ENCODE results near the gene DYNC2I2. TPM values are rescaled to one million over a fixed set of nuclear protein-coding genes. Genes with fewer than 3 reads are reported as not detected.
A peak's percentile ranks its signal among the peaks of the same experiment; 100 is the strongest.
"Not testable (repeated sequence)": the region's sequence is repeated elsewhere in the genome, so short reads cannot be mapped to it uniquely, and the experiment has no call there.

Gene DYNC2I2
- total RNA-seq, 1 donor from 2014 or later, result 31.8 TPM

DNA sequence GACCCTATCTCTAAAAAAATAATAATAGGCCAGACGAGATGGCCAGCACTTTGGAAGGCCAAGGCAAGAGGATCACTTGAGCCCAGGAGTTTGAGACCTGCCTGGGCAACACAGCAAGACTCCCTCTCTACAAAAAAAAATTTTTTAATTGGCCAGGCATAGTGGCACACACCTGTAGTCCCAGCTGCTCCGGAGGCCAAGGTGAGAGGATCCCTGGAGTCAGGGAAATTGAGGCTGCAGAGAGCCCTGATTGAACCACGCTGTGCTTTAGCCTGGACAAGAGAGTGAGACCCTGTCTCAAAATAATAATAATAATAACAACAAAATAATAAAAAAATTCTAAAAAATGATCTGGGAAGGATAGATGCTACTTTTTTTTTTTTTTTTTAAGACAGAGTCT lies 1.1 kb upstream of the DYNC2I2 start:
- Histone ChIP-seq H3K27ac (ENCODE audit: low read depth, low read length) (no peak overlapping the region), H3K4me1 (ENCODE audit: control insufficient read depth in 3 of 3, insufficient read depth in 3 of 3, low read length in 3 of 3) (peaks cover 0 to 8% (median 2%) of the 10 kb centered on the region in 3 donors), H3K9ac (ENCODE audit: low read depth in 1 of 3, low read length in 3 of 3) (no peak overlapping the region), H3K27me3 (ENCODE audit: control insufficient read depth in 3 of 3, insufficient read depth in 3 of 3, low read length in 3 of 3) (no peaks in the 10 kb centered on the region), H3K4me3 (ENCODE audit: low read length in 3 of 3) (no peak overlapping the region), H3K9me3 (ENCODE audit: control insufficient read depth in 3 of 3, low read length in 3 of 3) (no peaks in the 10 kb centered on the region), H3K36me3 (ENCODE audit: control insufficient read depth in 3 of 3, insufficient read depth in 3 of 3, low read length in 3 of 3) (no peaks in the 10 kb centered on the region)

DNA sequence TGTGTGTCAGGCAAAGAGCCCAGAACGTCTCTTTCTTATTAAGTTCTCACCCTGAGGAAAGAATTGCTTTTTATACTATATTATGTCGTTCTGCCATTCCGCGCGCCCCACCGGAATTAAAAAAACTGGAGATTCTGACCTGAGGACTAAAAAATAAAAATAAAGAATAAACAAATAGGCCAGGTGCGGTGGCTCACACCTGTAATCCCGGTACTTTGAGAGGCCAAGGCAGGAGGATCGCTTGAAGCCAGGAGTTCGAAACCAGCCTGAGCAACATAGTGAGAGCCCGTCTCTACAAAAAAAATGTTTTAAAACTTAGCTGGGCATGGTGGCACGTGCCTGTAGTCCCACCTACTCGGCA lies 677 bp upstream of the DYNC2I2 start:
- peak overlapping the region; percentile 86 to 94 (median 93) for H3K4me3 ChIP-seq (ENCODE audit: low read length in 3 of 3)
- peaks cover 0 to 8% (median 2%) of the 10 kb centered on the region in 3 donors for H3K4me1 ChIP-seq (ENCODE audit: control insufficient read depth in 3 of 3, insufficient read depth in 3 of 3, low read length in 3 of 3)
- no peaks in the 10 kb centered on the region for H3K27me3 ChIP-seq (ENCODE audit: control insufficient read depth in 3 of 3, insufficient read depth in 3 of 3, low read length in 3 of 3)
- no peaks in the 10 kb centered on the region for H3K9me3 ChIP-seq (ENCODE audit: control insufficient read depth in 3 of 3, low read length in 3 of 3)
- H3K27ac ChIP-seq (ENCODE audit: low read depth, low read length), result peak overlapping the region; percentile 96
- H3K9ac ChIP-seq (ENCODE audit: low read depth in 1 of 3, low read length in 3 of 3), result peak overlapping the region; percentile 83 to 100 (median 95)
- no peaks in the 10 kb centered on the region for H3K36me3 ChIP-seq (ENCODE audit: control insufficient read depth in 3 of 3, insufficient read depth in 3 of 3, low read length in 3 of 3)

- H3K4me3 ChIP-seq (ENCODE audit: low read length in 3 of 3), result no peak overlapping the region
- H3K36me3 ChIP-seq (ENCODE audit: control insufficient read depth in 3 of 3, insufficient read depth in 3 of 3, low read length in 3 of 3), result no peaks in the 10 kb centered on the region
- H3K4me1 ChIP-seq (ENCODE audit: control insufficient read depth in 3 of 3, insufficient read depth in 3 of 3, low read length in 3 of 3), result peaks cover 0 to 8% (median 2%) of the 10 kb centered on the region in 3 donors
- no peaks in the 10 kb centered on the region for H3K9me3 ChIP-seq (ENCODE audit: control insufficient read depth in 3 of 3, low read length in 3 of 3)
- H3K9ac ChIP-seq (ENCODE audit: low read depth in 1 of 3, low read length in 3 of 3), result no peak overlapping the region
- H3K27me3 ChIP-seq (ENCODE audit: control insufficient read depth in 3 of 3, insufficient read depth in 3 of 3, low read length in 3 of 3), result no peaks in the 10 kb centered on the region
- H3K27ac ChIP-seq (ENCODE audit: low read depth, low read length), result no peak overlapping the region
Measured at GRCh38 chr9:128654481-128654880, 2.2 kb downstream of the DYNC2I2 start.

DNA sequence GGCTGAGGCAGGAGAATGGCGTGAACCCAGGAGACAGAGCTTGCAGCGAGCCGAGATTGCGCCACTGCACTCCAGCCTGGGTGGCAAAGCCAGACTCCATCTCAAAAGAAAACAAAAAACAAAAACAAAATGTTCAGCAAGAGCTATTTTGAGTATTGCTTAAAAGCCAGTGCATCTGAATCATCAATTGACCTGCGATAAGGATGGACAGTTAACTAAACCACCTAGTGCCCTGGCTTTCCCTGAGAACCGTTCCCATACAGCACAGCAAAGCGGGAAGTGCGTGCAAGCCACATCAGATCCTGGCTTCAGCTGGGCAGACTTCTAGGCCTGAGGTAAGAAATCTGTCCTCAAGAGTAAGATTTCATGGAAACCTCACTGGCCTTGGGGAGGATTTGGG lies 2.7 kb downstream of the DYNC2I2 start:
- Histone ChIP-seq H3K4me3 (ENCODE audit: low read length in 3 of 3) (no peak overlapping the region), H3K9ac (ENCODE audit: low read depth in 1 of 3, low read length in 3 of 3) (no peak overlapping the region), H3K4me1 (ENCODE audit: control insufficient read depth in 3 of 3, insufficient read depth in 3 of 3, low read length in 3 of 3) (peaks cover 0 to 8% (median 2%) of the 10 kb centered on the region in 3 donors), H3K27me3 (ENCODE audit: control insufficient read depth in 3 of 3, insufficient read depth in 3 of 3, low read length in 3 of 3) (no peaks in the 10 kb centered on the region), H3K27ac (ENCODE audit: low read depth, low read length) (no peak overlapping the region), H3K36me3 (ENCODE audit: control insufficient read depth in 3 of 3, insufficient read depth in 3 of 3, low read length in 3 of 3) (no peaks in the 10 kb centered on the region), H3K9me3 (ENCODE audit: control insufficient read depth in 3 of 3, low read length in 3 of 3) (no peaks in the 10 kb centered on the region)

DNA sequence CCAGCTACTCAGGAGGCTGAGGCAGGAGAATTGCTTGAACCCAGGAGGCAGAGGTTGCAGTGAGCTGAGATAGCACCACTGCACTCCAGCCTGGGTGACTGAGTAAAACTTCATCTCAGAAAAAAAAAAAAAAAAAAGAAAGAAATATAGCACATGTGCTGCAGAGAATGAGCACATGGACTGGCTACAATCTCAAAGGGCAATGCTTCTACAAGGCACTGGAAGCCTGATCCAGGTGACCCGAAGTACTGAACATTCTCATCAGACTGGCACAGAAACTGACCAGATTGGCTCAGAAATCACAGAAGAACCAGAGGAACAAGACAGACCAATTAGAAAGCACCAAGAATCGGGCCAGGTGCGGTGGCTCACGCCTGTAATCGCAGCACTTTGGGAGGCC lies 4.8 kb downstream of the DYNC2I2 start:
- Histone ChIP-seq H3K27me3 (ENCODE audit: control insufficient read depth in 3 of 3, insufficient read depth in 3 of 3, low read length in 3 of 3) (no peaks in the 10 kb centered on the region), H3K27ac (ENCODE audit: low read depth, low read length) (no peak overlapping the region), H3K36me3 (ENCODE audit: control insufficient read depth in 3 of 3, insufficient read depth in 3 of 3, low read length in 3 of 3) (no peaks in the 10 kb centered on the region), H3K4me1 (ENCODE audit: control insufficient read depth in 3 of 3, insufficient read depth in 3 of 3, low read length in 3 of 3) (peaks cover 0 to 4% (median 2%) of the 10 kb centered on the region in 3 donors), H3K9me3 (ENCODE audit: control insufficient read depth in 3 of 3, low read length in 3 of 3) (no peaks in the 10 kb centered on the region), H3K4me3 (ENCODE audit: low read length in 3 of 3) (no peak overlapping the region), H3K9ac (ENCODE audit: low read depth in 1 of 3, low read length in 3 of 3) (no peak overlapping the region)

GRCh38 chr9:128648206-128648605 lies 8.4 kb downstream of the DYNC2I2 start:
- not testable (repeated sequence) for H3K36me3 ChIP-seq (ENCODE audit: control insufficient read depth in 3 of 3, insufficient read depth in 3 of 3, low read length in 3 of 3); H3K4me1 ChIP-seq (ENCODE audit: control insufficient read depth in 3 of 3, insufficient read depth in 3 of 3, low read length in 3 of 3); H3K9me3 ChIP-seq (ENCODE audit: control insufficient read depth in 3 of 3, low read length in 3 of 3); H3K9ac ChIP-seq (ENCODE audit: low read depth in 1 of 3, low read length in 3 of 3); H3K27ac ChIP-seq (ENCODE audit: low read depth, low read length); H3K4me3 ChIP-seq (ENCODE audit: low read length in 3 of 3); H3K27me3 ChIP-seq (ENCODE audit: control insufficient read depth in 3 of 3, insufficient read depth in 3 of 3, low read length in 3 of 3)

DNA sequence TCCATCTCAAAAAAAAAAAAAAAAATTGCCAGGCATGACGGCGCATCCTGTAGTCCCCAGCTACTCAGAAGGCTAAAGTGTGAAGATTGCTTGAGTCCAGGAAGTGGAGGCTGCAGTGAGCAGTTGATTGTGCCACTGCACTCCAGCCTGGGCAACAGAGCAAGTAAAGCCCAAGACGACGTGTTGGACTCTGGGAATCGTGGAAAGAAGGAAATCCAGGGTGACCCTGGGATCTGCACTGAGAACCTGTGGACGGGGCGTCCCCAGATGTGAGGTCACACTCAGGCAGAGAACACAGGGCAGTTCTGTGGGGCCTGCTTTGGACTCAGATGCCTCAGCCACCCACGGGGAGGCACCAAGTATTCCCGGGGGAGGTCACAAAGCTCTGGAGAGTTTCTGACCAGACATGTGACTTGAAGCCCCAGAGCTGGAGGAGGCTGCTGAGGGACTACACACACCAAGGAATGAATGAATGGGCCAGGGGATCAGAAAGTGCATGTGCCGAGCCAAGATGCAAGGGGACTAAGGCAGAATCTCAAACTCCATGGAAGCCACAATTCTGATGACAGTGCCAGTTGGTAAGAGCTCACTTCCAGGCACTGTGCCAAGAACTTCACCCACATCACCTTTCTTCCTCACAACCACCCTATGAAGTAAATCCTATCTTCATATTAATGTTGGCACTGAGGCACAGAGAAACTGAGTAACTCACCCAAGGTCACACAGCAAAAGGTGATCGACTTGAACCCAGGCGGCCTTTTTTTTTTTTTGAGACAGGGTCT lies 12.9 kb downstream of the DYNC2I2 start:
- Histone ChIP-seq H3K9me3 (ENCODE audit: control insufficient read depth in 3 of 3, low read length in 3 of 3) (no peaks in the 10 kb centered on the region), H3K27me3 (ENCODE audit: control insufficient read depth in 3 of 3, insufficient read depth in 3 of 3, low read length in 3 of 3) (no peaks in the 10 kb centered on the region), H3K9ac (ENCODE audit: low read depth in 1 of 3, low read length in 3 of 3) (no peak overlapping the region), H3K4me1 (ENCODE audit: control insufficient read depth in 3 of 3, insufficient read depth in 3 of 3, low read length in 3 of 3) (no peaks in the 10 kb centered on the region), H3K36me3 (ENCODE audit: control insufficient read depth in 3 of 3, insufficient read depth in 3 of 3, low read length in 3 of 3) (peaks cover 0 to 4% (median 3%) of the 10 kb centered on the region in 3 donors), H3K27ac (ENCODE audit: low read depth, low read length) (no peak overlapping the region), H3K4me3 (ENCODE audit: low read length in 3 of 3) (no peak overlapping the region)

GRCh38 chr9:128642675-128643245 lies 13.9 kb downstream of the DYNC2I2 start:
- H3K27ac ChIP-seq (ENCODE audit: low read depth, low read length), result no peak overlapping the region
- no peaks in the 10 kb centered on the region for H3K27me3 ChIP-seq (ENCODE audit: control insufficient read depth in 3 of 3, insufficient read depth in 3 of 3, low read length in 3 of 3)
- no peaks in the 10 kb centered on the region for H3K9me3 ChIP-seq (ENCODE audit: control insufficient read depth in 3 of 3, low read length in 3 of 3)
- no peak overlapping the region for H3K4me3 ChIP-seq (ENCODE audit: low read length in 3 of 3)
- H3K36me3 ChIP-seq (ENCODE audit: control insufficient read depth in 3 of 3, insufficient read depth in 3 of 3, low read length in 3 of 3), result peaks cover 0 to 4% (median 3%) of the 10 kb centered on the region in 3 donors
- no peak overlapping the region for H3K9ac ChIP-seq (ENCODE audit: low read depth in 1 of 3, low read length in 3 of 3)
- no peaks in the 10 kb centered on the region for H3K4me1 ChIP-seq (ENCODE audit: control insufficient read depth in 3 of 3, insufficient read depth in 3 of 3, low read length in 3 of 3)

GRCh38 chr9:128640603-128641002 lies 16.0 kb downstream of the DYNC2I2 start:
- Histone ChIP-seq H3K27ac (ENCODE audit: low read depth, low read length) (no peak overlapping the region), H3K27me3 (ENCODE audit: control insufficient read depth in 3 of 3, insufficient read depth in 3 of 3, low read length in 3 of 3) (no peaks in the 10 kb centered on the region), H3K4me1 (ENCODE audit: control insufficient read depth in 3 of 3, insufficient read depth in 3 of 3, low read length in 3 of 3) (peaks cover 4 to 7% (median 6%) of the 10 kb centered on the region in 3 donors), H3K36me3 (ENCODE audit: control insufficient read depth in 3 of 3, insufficient read depth in 3 of 3, low read length in 3 of 3) (peaks cover 0 to 4% (median 3%) of the 10 kb centered on the region in 3 donors), H3K4me3 (ENCODE audit: low read length in 3 of 3) (no peak overlapping the region), H3K9ac (ENCODE audit: low read depth in 1 of 3, low read length in 3 of 3) (no peak overlapping the region), H3K9me3 (ENCODE audit: control insufficient read depth in 3 of 3, low read length in 3 of 3) (no peaks in the 10 kb centered on the region)

DNA sequence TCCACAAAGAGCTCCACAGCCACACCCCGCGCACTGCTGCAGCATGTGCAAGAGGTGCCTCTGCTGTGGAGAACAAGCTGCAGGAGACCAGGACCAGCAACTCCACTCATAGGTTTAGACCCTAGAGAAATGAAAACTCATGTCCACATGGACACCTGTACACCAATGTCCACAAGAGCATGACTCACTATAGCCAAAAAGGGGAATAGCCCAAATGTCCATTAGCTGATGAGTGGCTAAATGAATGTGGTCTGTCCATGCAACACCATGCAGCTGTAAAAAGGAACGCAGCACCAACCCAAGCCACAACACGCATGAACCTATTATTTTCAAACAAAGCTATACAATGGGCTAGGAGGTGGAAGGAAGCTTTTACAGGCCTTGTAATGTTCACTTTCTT lies 18.1 kb downstream of the DYNC2I2 start:
- H3K36me3 ChIP-seq (ENCODE audit: control insufficient read depth in 3 of 3, insufficient read depth in 3 of 3, low read length in 3 of 3), result peaks cover 5 to 10% (median 8%) of the 10 kb centered on the region in 3 donors
- H3K4me1 ChIP-seq (ENCODE audit: control insufficient read depth in 3 of 3, insufficient read depth in 3 of 3, low read length in 3 of 3), result peaks cover 15 to 19% (median 19%) of the 10 kb centered on the region in 3 donors
- H3K27me3 ChIP-seq (ENCODE audit: control insufficient read depth in 3 of 3, insufficient read depth in 3 of 3, low read length in 3 of 3), result no peaks in the 10 kb centered on the region
- H3K9me3 ChIP-seq (ENCODE audit: control insufficient read depth in 3 of 3, low read length in 3 of 3), result no peaks in the 10 kb centered on the region
- H3K4me3 ChIP-seq (ENCODE audit: low read length in 3 of 3), result no peak overlapping the region
- no peak overlapping the region for H3K9ac ChIP-seq (ENCODE audit: low read depth in 1 of 3, low read length in 3 of 3)
- no peak overlapping the region for H3K27ac ChIP-seq (ENCODE audit: low read depth, low read length)
